Measurements from ENCODE around the gene ABHD12. TPM values are rescaled to one million over a fixed set of nuclear protein-coding genes. Genes with fewer than 3 reads are reported as not detected.

Gene ABHD12
- polyA plus RNA-seq, 1 donor, result 45.8 TPM

DNA sequence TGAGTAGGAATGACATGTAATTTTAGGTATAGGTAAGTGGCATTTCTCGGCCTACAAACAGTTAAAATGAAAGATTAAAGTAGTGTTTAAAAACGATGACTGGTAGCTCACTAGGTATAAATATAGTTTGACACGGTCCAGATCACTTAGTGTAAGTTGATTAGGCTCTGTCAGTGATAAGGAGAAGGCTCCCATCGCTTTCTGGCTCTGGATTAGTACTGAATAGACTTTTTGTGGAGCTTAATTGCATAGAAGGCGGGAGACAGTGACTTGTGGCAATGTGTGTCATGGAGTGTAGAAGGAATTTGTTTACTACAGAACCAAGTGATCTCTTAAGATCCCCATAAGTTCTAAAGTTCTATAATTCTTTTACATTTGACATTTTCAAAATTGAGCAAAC lies 136.1 kb downstream of the ABHD12 start:
- no peaks in the 10 kb centered on the region for H3K9me3 ChIP-seq (ENCODE audit: control insufficient read depth, low read depth, low read length)
- no peak overlapping the region for H3K4me3 ChIP-seq (ENCODE audit: low read length)
- no peaks in the 10 kb centered on the region for H3K27me3 ChIP-seq (ENCODE audit: control insufficient read depth, insufficient read depth, low read length)
- H3K27ac ChIP-seq (ENCODE audit: low read length), result no peak overlapping the region
- H3K36me3 ChIP-seq (ENCODE audit: control insufficient read depth, insufficient read depth, low read length), result peaks cover 11% of the 10 kb centered on the region
- 100% methylated on average over 1 of the region's 5 CpGs for WGBS (ENCODE audit: insufficient coverage, low lambda C conversion rate)
- no peak for DNase-seq
- peaks cover 29% of the 10 kb centered on the region for H3K4me1 ChIP-seq (ENCODE audit: control insufficient read depth, insufficient read depth, low read length)

DNA sequence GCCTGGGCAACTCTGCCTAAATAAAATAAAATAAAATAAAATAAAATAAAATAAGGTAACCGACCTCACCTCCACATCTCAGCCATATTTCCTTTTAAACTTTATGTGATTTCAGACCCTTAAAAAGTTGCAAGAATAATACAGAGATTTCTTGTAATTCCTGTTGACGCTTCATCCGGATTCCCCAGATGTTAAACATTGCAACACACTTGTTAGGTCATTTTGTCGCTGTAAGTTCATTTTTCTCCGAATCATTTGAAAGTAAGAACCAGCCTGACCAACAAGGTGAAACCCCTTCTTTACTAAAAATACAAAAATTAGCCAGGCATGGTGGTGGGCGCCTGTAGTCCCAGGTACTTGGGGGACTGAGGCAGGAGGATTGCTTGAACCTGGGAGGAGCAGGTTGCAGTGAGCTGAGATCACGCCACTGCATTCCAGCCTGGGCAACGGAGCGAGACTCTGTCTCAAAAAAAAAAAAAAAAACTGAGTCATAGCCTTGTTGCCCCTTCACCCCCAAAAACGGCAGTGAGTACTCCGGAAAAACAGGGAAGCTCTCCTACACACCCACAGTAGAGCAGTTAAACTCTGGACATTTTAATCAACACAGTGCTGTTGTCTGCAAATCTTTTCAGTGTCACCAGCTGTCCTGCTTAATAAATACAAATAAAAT lies 136.9 kb downstream of the ABHD12 start:
- H3K27me3 ChIP-seq (ENCODE audit: control insufficient read depth, insufficient read depth, low read length), result no peaks in the 10 kb centered on the region
- no peak overlapping the region for H3K4me3 ChIP-seq (ENCODE audit: low read length)
- no peak for DNase-seq
- no peaks in the 10 kb centered on the region for H3K9me3 ChIP-seq (ENCODE audit: control insufficient read depth, low read depth, low read length)
- H3K4me1 ChIP-seq (ENCODE audit: control insufficient read depth, insufficient read depth, low read length), result peaks cover 29% of the 10 kb centered on the region
- 100% methylated on average over 1 of the region's 11 CpGs for WGBS (ENCODE audit: insufficient coverage, low lambda C conversion rate)
- no peak overlapping the region for H3K27ac ChIP-seq (ENCODE audit: low read length)
- peaks cover 7% of the 10 kb centered on the region for H3K36me3 ChIP-seq (ENCODE audit: control insufficient read depth, insufficient read depth, low read length)

- Histone ChIP-seq H3K4me3 (ENCODE audit: low read length) (no peak overlapping the region), H3K27me3 (ENCODE audit: control insufficient read depth, insufficient read depth, low read length) (no peaks in the 10 kb centered on the region), H3K9me3 (ENCODE audit: control insufficient read depth, low read depth, low read length) (no peaks in the 10 kb centered on the region), H3K4me1 (ENCODE audit: control insufficient read depth, insufficient read depth, low read length) (peaks cover 25% of the 10 kb centered on the region), H3K27ac (ENCODE audit: low read length) (peak overlapping the region; percentile 53), H3K36me3 (ENCODE audit: control insufficient read depth, insufficient read depth, low read length) (peaks cover 7% of the 10 kb centered on the region)
- WGBS (ENCODE audit: insufficient coverage, low lambda C conversion rate), result no CpG with 5 or more reads among the region's 6 CpGs
- DNase-seq, result peak; percentile 40 to 73
Measured at GRCh38 chr20:25252686-25253421, 137.8 kb downstream of the ABHD12 start.

- H3K4me3 ChIP-seq (ENCODE audit: low read length), result no peak overlapping the region
- no peaks in the 10 kb centered on the region for H3K27me3 ChIP-seq (ENCODE audit: control insufficient read depth, insufficient read depth, low read length)
- WGBS (ENCODE audit: insufficient coverage, low lambda C conversion rate), result no CpG with 5 or more reads among the region's 6 CpGs
- peaks cover 25% of the 10 kb centered on the region for H3K4me1 ChIP-seq (ENCODE audit: control insufficient read depth, insufficient read depth, low read length)
- H3K9me3 ChIP-seq (ENCODE audit: control insufficient read depth, low read depth, low read length), result no peaks in the 10 kb centered on the region
- peak overlapping the region; percentile 53 for H3K27ac ChIP-seq (ENCODE audit: low read length)
- H3K36me3 ChIP-seq (ENCODE audit: control insufficient read depth, insufficient read depth, low read length), result peaks cover 7% of the 10 kb centered on the region
- peak in 1 of 2 donors; percentile 55 for DNase-seq
Measured at GRCh38 chr20:25252230-25252651, 138.4 kb downstream of the ABHD12 start.

DNA sequence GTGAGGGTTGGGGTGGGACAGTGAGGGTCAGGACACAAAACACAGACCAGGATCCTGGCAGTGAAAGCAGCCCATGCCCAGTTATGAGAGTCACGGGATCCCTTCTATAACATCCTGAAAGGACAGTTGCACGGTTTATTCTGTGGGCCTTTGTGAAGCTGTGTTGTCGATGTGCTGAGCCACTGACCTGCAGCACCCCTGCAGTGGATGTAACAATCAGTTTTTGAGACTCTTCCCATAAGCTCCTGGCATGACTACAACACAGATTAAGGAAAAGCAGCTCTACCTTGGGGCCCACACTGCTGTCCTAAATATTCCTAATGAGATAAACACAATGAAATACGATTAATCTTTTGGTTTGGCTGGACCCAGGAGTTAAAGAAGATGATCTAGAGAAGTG lies 139.1 kb downstream of the ABHD12 start:
- Histone ChIP-seq H3K4me1 (ENCODE audit: control insufficient read depth, insufficient read depth, low read length) (peaks cover 31% of the 10 kb centered on the region), H3K36me3 (ENCODE audit: control insufficient read depth, insufficient read depth, low read length) (peaks cover 7% of the 10 kb centered on the region), H3K27me3 (ENCODE audit: control insufficient read depth, insufficient read depth, low read length) (no peaks in the 10 kb centered on the region), H3K27ac (ENCODE audit: low read length) (no peak overlapping the region), H3K4me3 (ENCODE audit: low read length) (no peak overlapping the region), H3K9me3 (ENCODE audit: control insufficient read depth, low read depth, low read length) (no peaks in the 10 kb centered on the region)
- no peak for DNase-seq
- no CpG with 5 or more reads among the region's 4 CpGs for WGBS (ENCODE audit: insufficient coverage, low lambda C conversion rate)

DNA sequence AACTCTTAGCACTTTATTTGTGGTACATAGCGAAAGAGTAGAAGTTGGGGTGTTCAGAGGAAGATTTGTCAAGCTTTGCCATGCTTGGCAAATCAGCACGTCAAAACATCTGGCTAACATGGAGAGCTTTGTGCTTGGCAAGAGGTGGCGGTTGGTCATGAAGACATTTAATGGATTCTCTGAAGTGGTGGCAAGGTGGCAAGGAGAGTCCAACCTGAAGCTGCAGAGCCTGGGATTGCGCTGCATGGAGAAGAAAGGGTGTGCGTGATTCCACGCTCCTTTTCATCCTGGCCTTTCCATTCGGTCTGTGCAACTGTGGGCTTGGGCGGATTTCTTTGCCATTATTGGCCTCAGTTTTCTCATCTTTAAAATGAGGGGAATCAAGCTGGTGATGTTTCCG lies 139.6 kb downstream of the ABHD12 start:
- Histone ChIP-seq H3K27ac (ENCODE audit: low read length) (no peak overlapping the region), H3K27me3 (ENCODE audit: control insufficient read depth, insufficient read depth, low read length) (no peaks in the 10 kb centered on the region), H3K4me1 (ENCODE audit: control insufficient read depth, insufficient read depth, low read length) (peaks cover 36% of the 10 kb centered on the region), H3K4me3 (ENCODE audit: low read length) (no peak overlapping the region), H3K36me3 (ENCODE audit: control insufficient read depth, insufficient read depth, low read length) (peaks cover 7% of the 10 kb centered on the region), H3K9me3 (ENCODE audit: control insufficient read depth, low read depth, low read length) (no peaks in the 10 kb centered on the region)
- DNase-seq, result no peak
- WGBS (ENCODE audit: insufficient coverage, low lambda C conversion rate), result no CpG with 5 or more reads among the region's 9 CpGs

- H3K27ac ChIP-seq (ENCODE audit: low read length), result no peak overlapping the region
- H3K36me3 ChIP-seq (ENCODE audit: control insufficient read depth, insufficient read depth, low read length), result peaks cover 7% of the 10 kb centered on the region
- H3K4me3 ChIP-seq (ENCODE audit: low read length), result no peak overlapping the region
- H3K27me3 ChIP-seq (ENCODE audit: control insufficient read depth, insufficient read depth, low read length), result no peaks in the 10 kb centered on the region
- no peaks in the 10 kb centered on the region for H3K9me3 ChIP-seq (ENCODE audit: control insufficient read depth, low read depth, low read length)
- 83% methylated on average over 1 of the region's 3 CpGs for WGBS (ENCODE audit: insufficient coverage, low lambda C conversion rate)
- DNase-seq, result no peak
- H3K4me1 ChIP-seq (ENCODE audit: control insufficient read depth, insufficient read depth, low read length), result peaks cover 38% of the 10 kb centered on the region
Measured at GRCh38 chr20:25250508-25250907, 140.1 kb downstream of the ABHD12 start.

Other genes starting within 250 kb of the ABHD12 start
- gene ENTPD6, start 195.1 kb downstream of the ABHD12 start, polyA plus RNA-seq, result 106 TPM
- 35.1 TPM for gene PYGB, start 142.8 kb downstream of the ABHD12 start, polyA plus RNA-seq
- gene GINS1, start 16.8 kb upstream of the ABHD12 start, polyA plus RNA-seq, result 8.9 TPM
- gene NINL, start 194.7 kb upstream of the ABHD12 start, polyA plus RNA-seq, result 30.9 TPM
- gene NANP, start 233.2 kb upstream of the ABHD12 start, polyA plus RNA-seq, result 5.7 TPM

Measured in large intestine (tissue), 3 donors.